HG03066 (cell line): ENCODE measurements around the gene TMEM39A.

Experiments used
- ATAC-seq: cut with Tn5 transposase; IDR thresholded peaks from one replicate; pipeline ENCODE4 v1.9.1; 2021; ENCODE audit warnings: low read depth; ENCODE audit not compliant: unreplicated experiment

The TMEM39A gene

DNA sequence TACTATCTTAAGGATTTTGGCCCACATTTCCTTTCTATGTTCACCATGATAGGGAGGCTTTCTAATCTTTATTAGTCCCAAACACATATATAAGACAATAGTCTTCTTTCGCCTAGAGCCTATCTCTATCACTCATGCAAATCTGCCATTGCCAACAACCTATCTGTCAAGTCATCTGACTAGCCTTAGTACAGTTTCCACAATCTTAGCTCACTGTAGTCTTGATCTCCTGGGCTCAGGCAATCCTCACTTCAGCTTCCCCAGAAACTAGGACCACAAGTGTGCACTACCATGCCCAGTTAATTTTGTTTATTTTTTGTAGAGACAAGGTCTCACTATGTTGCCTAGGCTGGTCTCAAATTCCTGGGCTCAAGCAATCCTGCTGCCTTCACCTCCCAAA, 6.9 kb downstream of the TMEM39A start:
- ATAC-seq: no peak

DNA sequence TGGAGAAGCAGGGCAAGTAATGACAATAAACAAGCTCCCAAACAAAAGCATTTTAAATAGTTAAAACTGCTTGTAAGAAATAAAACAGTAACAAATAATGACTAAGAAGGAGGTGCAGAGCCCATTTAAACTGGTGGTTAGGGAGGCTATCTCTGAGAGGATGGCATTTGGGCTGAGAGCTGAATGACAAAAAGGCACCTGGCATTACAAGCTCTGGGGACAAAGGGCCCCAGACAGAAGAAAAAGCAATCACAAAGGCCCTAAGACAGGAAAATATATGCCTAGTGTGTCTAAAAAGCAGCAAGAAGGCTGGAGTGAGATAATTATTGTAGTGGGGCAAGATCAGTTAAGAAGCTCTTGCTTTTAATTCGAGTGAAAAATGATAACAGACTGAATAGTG, 9.6 kb downstream of the TMEM39A start:
- no peak for ATAC-seq

DNA sequence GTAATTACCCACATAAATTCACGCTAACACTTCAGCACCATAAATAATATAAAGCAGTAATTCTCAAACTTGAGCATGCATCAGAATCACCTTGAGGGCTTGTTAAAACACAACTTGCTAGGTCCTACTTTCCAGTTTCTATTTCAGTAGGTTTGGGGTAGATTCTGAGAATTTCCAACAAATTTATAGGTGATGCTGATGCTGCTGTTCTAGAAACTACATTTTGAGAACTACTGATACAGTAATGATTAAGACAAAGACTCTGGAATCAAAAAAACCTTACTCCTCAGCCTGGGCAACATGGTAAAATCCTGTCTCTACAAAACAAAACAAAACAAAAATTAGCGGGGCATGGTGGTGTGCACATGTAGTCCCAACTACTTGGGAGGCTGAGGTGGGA, 18.8 kb downstream of the TMEM39A start:
- no peak for ATAC-seq

DNA sequence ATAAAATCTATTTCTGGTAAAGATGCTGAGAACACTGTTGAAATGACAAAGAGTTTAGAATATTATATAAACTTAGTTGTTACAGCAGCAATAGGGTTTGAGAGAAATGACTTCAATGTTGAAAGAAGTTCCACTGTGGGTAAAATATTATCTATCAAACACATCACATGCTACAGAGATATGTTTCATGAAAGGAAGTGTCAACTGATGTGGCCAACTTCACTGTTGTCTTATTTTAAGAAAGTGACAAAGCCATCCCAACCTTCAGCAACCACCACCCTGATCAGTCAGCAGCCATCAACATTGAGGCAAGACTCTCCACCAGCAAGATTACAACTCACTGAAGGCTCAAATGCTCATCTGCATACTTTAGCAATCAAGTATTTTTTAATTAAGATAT, 20.2 kb downstream of the TMEM39A start:
- ATAC-seq: no peak

DNA sequence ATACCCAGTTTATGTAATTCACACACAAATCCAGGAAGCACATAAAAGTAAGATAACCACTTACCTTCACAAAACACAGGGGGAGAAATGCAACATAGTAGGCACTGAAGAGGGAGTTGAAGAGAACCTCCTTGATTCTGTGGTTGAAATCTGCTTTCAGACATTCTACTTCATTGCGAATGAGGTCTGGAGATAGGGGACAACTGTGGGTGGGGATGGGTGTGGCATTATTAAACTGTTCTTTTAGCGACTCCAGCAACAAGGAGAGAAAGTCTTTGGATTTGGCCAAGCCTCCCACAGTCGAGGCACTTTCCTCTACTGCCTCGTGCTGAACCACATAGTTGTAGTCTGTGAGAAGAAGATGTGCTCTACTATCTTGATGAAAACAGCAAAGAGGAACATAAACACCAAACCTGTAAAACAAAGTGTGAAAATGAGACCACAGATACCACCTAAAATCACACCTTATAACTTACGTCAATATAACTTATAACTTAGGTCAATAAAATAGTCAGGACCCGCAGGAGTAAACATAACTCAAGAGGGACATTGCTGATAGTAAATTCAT, 25.6 kb downstream of the TMEM39A start:
- no peak for ATAC-seq

GRCh38 chr3:119436977-119437376, 26.4 kb downstream of the TMEM39A start:
- ATAC-seq: no peak

DNA sequence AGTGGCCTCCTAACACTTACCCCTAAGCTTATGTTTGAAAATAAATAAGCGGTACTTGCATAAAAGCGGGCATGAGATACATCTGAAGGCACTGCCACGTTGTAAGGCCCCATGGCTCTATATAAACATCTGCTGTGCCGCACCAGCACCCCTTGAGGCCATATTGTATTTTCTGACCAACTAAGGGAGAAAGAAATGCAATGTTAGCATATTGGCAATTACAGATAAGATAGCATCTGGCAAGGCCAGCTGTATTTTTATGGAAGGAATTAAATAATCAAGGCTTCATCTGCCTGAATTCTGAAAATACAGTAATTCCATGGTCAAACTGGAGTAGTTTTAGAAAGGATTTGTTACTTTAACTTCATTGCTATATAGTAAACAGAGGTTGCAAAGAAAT, 28.7 kb downstream of the TMEM39A start:
- no peak for ATAC-seq

GRCh38 chr3:119433613-119434325, 29.6 kb downstream of the TMEM39A start:
- ATAC-seq: no peak

- ATAC-seq: no peak
Measured at GRCh38 chr3:119428538-119428937, 34.9 kb downstream of the TMEM39A start.

GRCh38 chr3:119427669-119428068, 35.7 kb downstream of the TMEM39A start:
- no peak for ATAC-seq

GRCh38 chr3:119420196-119420595, 43.2 kb downstream of the TMEM39A start:
- no peak for ATAC-seq

DNA sequence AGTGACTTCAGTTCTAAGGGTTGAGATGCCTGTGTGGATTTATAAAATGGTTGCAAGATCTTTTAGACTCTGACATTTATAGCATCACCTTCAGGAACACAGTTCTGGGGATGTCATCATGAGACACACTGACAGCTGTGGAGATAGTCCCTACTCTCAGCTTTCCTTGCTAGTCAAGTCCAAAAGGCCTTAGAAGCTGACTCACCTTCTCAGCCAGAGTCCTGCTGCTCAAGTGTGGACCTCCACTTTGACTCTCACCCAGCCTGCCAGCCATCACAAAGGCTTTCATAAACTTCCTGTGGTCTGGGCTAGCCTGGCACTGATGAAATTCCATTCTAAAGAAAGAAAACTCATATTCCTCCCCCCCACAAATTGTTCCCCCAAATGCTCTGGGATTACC, 44.8 kb downstream of the TMEM39A start:
- no peak for ATAC-seq

DNA sequence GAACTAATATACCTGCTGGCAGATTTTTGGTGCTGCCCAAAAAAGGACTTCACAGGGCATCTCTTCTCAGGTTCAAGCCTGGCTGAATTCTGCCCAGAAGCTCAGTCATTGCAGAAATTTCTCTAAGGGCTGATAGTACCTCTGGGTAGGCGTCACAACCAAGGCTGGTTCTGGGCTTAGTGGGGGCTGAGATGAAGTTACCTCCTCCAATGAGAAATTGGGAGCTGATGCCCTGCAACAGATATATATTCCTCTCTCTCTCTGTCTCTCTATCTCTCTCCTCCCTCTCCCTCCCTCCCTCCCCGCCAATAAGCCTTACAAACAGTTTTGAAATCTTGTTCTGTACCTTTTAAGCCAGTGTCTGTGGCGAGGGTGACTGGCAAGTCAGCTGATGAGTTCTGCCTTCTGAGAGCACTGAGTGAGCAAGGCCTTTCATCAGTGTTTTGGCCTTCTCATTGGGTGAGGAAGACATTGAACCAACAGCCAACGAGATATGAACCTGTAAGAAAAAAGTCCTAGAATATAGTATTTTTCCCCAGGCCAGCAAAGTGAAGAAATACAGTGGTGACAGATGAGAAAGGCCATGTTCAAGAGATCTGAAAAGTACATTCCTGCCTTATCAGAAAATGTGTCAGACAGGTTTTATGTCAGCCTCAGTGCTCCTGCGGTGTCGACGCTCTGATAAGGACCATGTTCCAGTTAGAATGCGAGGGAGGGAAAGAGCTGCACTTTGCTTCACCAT, 45.5 kb downstream of the TMEM39A start:
- ATAC-seq: no peak

DNA sequence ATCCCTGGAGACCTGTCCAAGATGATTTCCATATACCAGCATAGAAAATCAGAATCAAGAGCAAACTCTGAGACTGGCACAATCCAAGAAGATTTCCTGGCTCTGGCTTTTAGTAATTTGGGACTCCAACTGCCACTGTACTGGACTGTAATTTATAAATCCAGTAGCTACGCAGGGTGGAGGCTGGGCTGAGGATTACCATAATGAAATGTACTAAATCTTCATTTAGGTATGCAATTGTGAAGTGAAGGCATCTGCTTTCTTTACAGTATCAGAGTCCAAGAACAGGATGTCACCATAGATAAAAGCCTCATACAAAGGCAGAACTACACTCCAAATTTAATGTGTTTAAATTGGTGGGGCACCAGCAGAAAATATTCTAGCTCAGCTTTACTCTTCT, 46.5 kb downstream of the TMEM39A start:
- ATAC-seq: no peak

GRCh38 chr3:119413603-119414280, 49.7 kb downstream of the TMEM39A start:
- no peak for ATAC-seq

- ATAC-seq: no peak
Measured at GRCh38 chr3:119409844-119410243, 53.6 kb downstream of the TMEM39A start.

DNA sequence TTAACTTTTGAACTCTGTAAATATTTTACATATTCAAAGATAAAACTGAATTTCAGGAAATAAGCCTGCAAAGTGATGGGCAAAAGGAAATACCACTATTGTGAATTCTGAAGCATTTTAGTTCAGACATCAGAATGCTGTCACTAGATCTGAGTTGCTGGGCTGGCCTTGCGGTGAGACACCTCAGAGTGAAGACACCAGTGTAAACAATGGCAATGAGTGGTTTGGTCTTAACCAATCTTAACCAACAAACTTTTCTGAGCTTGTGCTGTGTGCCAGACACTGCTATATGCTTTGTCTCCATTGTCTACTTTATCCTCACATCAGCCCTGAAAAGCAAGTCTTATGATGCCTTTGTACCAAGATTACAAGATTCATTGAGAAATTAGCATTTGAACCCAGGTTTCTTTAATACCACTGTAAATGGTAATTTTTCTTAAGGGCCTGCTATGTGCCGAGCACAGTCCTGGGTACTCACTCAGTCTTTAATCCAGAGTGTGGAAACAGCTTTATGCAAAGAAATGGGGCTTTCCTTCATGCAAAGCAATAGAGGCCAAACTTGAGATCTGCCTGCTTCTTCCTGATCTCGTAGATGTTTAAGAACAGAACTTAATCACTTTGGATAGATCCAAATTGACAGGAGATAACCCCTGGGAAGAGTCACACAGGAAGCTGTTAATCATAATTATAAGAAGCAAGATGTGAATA, 55.0 kb downstream of the TMEM39A start:
- no peak for ATAC-seq

DNA sequence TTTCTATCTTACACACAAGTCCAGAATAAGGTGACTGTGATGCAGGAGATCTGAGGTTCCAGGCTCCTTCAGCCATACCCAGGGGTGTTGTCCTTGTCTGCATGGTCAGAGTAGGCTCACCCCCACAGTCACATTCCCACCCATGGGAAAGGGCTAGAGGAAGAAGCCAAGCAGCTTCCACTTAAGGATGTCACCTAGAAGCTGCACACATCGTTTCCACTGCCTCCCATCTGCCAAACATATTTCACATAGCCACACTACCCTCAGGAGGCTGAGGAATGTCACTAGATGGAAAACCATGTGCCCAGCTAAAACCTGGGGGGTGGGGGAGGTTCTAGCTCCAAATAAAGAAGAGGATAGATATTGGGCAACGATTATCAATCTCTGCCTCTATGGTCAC, 58.1 kb downstream of the TMEM39A start:
- ATAC-seq: no peak

DNA sequence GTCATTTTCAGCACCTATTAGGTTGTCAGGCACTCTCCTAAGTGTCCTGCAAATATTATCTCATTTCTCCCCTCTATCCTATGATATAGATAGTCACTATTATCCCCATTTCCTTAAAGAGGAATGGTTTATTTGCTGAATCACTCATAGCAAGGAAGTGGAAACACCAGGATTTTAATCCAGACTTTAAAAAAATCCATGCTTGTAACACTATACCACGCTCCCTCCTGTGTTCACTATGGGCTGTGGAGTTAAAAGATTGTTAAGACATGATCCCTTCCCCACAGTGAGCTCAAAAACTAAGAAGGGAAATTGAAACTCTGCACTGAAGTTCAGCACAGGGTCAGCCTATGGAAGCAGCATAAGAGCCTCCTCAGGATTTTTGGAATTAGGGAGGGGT, 60.2 kb downstream of the TMEM39A start:
- no peak for ATAC-seq

GRCh38 chr3:119402791-119403190, 60.6 kb downstream of the TMEM39A start:
- ATAC-seq: no peak
